Measurements from ENCODE around the gene WIZ. TPM values are rescaled to one million over a fixed set of nuclear protein-coding genes. Genes with fewer than 3 reads are reported as not detected.
A peak's percentile ranks its signal among the peaks of the same experiment; 100 is the strongest.

WIZ gene
- total RNA-seq, 2 donors from 2014 or later, result 22.4 to 44.2 TPM

- H3K9me3 ChIP-seq, result no peaks in the 10 kb centered on the region
- TF ChIP-seq CTCF (IDR thresholded peaks at IDR 0.05), result no peak
- H3K4me3 ChIP-seq, result no peak overlapping the region
- no peak overlapping the region for H3K27ac ChIP-seq
- peaks cover 4% of the 10 kb centered on the region for H3K36me3 ChIP-seq
- no peaks in the 10 kb centered on the region for H3K27me3 ChIP-seq
- DNase-seq (ENCODE audit: low spot score), result no peak
- peaks cover 0 to 7% of the 10 kb centered on the region in 2 donors for H3K4me1 ChIP-seq
These were observed 11.6 kb downstream of the WIZ start for GRCh38 chr19:15438124-15438496.

- Histone ChIP-seq H3K4me1 (peaks cover 0 to 7% of the 10 kb centered on the region in 2 donors), H3K27ac (no peak overlapping the region)
- no peak for TF ChIP-seq CTCF (IDR thresholded peaks at IDR 0.05)
These were observed 12.2 kb downstream of the WIZ start for GRCh38 chr19:15437355-15438123.

GRCh38 chr19:15436826-15437110 is 13.0 kb downstream of the WIZ start:
- H3K4me3 ChIP-seq, result no peak overlapping the region
- peaks cover 4% of the 10 kb centered on the region for H3K36me3 ChIP-seq
- peaks cover 0 to 8% of the 10 kb centered on the region in 2 donors for H3K4me1 ChIP-seq
- H3K27me3 ChIP-seq, result no peaks in the 10 kb centered on the region
- no peaks in the 10 kb centered on the region for H3K9me3 ChIP-seq
- TF ChIP-seq CTCF (IDR thresholded peaks at IDR 0.05), result no peak
- H3K27ac ChIP-seq, result no peak overlapping the region
- no peak for DNase-seq (ENCODE audit: low spot score)

More at GRCh38 chr19:15437355-15438123, 12.2 kb downstream of the WIZ start:
- DNase-seq (ENCODE audit: low spot score), result no peak
- peaks cover 4% of the 10 kb centered on the region for H3K36me3 ChIP-seq
- H3K9me3 ChIP-seq, result no peaks in the 10 kb centered on the region
- no peaks in the 10 kb centered on the region for H3K27me3 ChIP-seq
- no peak overlapping the region for H3K4me3 ChIP-seq

- H3K4me1 ChIP-seq, result peaks cover 0 to 14% of the 10 kb centered on the region in 2 donors
- H3K9me3 ChIP-seq, result no peaks in the 10 kb centered on the region
- H3K27ac ChIP-seq, result no peak overlapping the region
- peaks cover 4% of the 10 kb centered on the region for H3K36me3 ChIP-seq
- H3K27me3 ChIP-seq, result no peaks in the 10 kb centered on the region
- no peak for TF ChIP-seq CTCF (IDR thresholded peaks at IDR 0.05)
- no peak overlapping the region for H3K4me3 ChIP-seq
- DNase-seq (ENCODE audit: low spot score), result no peak
These were observed 13.5 kb downstream of the WIZ start for GRCh38 chr19:15436012-15436825.

- Histone ChIP-seq H3K36me3 (peaks cover 4% of the 10 kb centered on the region), H3K9me3 (no peaks in the 10 kb centered on the region), H3K27me3 (no peaks in the 10 kb centered on the region), H3K4me1 (peaks cover 0 to 40% of the 10 kb centered on the region in 2 donors), H3K4me3 (peak overlapping the region; percentile 70 to 89), H3K27ac (peak overlapping the region; percentile 92 to 93)
- DNase-seq (ENCODE audit: low spot score), result no peak
- TF ChIP-seq CTCF (IDR thresholded peaks at IDR 0.05), result no peak
These were observed 16.2 kb downstream of the WIZ start for GRCh38 chr19:15433519-15434069.

Measured in right atrium auricular region (tissue), 2 donors.